ENCODE results near the gene TXNL4B.

The TXNL4B gene

GRCh38 chr16:72093448-72094265, at the start of gene TXNL4B, which contains the start of gene DHX38:
TSS of gene TXNL4B (minus strand) at chr16:72093620. CDS start at chr16:72090749, 2,871 bp downstream.
TSS of gene DHX38 (plus strand) at chr16:72093847. CDS start at chr16:72096158, 2,311 bp downstream.
- DNase-seq, result peak; percentile 95

GRCh38 chr16:72142476-72142875, 49.1 kb upstream of the TXNL4B start:
- no peak for DNase-seq

GRCh38 chr16:72139908-72140307, 46.5 kb upstream of the TXNL4B start:
- no peak for DNase-seq

- DNase-seq, result no peak
Observed at GRCh38 chr16:72138064-72138572, 44.7 kb upstream of the TXNL4B start.

GRCh38 chr16:72137380-72138063, 44.1 kb upstream of the TXNL4B start:
- DNase-seq, result no peak

- DNase-seq, result no peak
Observed at GRCh38 chr16:72134507-72134906, 41.1 kb upstream of the TXNL4B start.

- DNase-seq, result no peak
Observed at GRCh38 chr16:72132726-72133125, 39.3 kb upstream of the TXNL4B start.

- no peak for DNase-seq
Observed at GRCh38 chr16:72131036-72131435, 37.6 kb upstream of the TXNL4B start.

- DNase-seq, result no peak
Observed at GRCh38 chr16:72129976-72130656, 36.7 kb upstream of the TXNL4B start.

- no peak for DNase-seq
Observed at GRCh38 chr16:72128701-72129100, 35.3 kb upstream of the TXNL4B start.

GRCh38 chr16:72126429-72126765, 33.0 kb upstream of the TXNL4B start:
- DNase-seq, result no peak

- no peak for DNase-seq
Observed at GRCh38 chr16:72125635-72126428, 32.4 kb upstream of the TXNL4B start.

- peak; percentile 61 for DNase-seq
Observed at GRCh38 chr16:72124761-72125634, 31.6 kb upstream of the TXNL4B start.

- no peak for DNase-seq
Observed at GRCh38 chr16:72124148-72124547, 30.7 kb upstream of the TXNL4B start.

- no peak for DNase-seq
Observed at GRCh38 chr16:72123426-72123825, 30.0 kb upstream of the TXNL4B start.

GRCh38 chr16:72122916-72123315, 29.5 kb upstream of the TXNL4B start:
- DNase-seq, result no peak

GRCh38 chr16:72122308-72122707, 28.9 kb upstream of the TXNL4B start:
- no peak for DNase-seq

GRCh38 chr16:72120026-72120425, 26.6 kb upstream of the TXNL4B start:
- DNase-seq, result no peak

GRCh38 chr16:72113616-72113945, 20.2 kb upstream of the TXNL4B start:
- no peak for DNase-seq

GRCh38 chr16:72112906-72113615, 19.6 kb upstream of the TXNL4B start:
- no peak for DNase-seq

- no peak for DNase-seq
Observed at GRCh38 chr16:72112452-72112792, 19.0 kb upstream of the TXNL4B start.
